Activated CD4-positive, alpha-beta T cell treated with anti-CD3 and anti-CD28 coated beads, Interleukin-2, amount 50 U/mL, for 16 hours (primary cell): Measurements from ENCODE around the gene IGFL4.

Experiments used
- DNase-seq: peaks from one replicate; pipeline ENCODE4 v3.0.0-alpha.2; 2020

IGFL4 gene

GRCh38 chr19:46040952-46041500 is at the start of gene IGFL4:
TSS of gene IGFL4 (minus strand) at chr19:46041002. CDS start at chr19:46040962, 40 bp downstream.
- no peak for DNase-seq

GRCh38 chr19:46090444-46090843 is 49.6 kb upstream of the IGFL4 start:
- no peak for DNase-seq

GRCh38 chr19:46089432-46089831 is 48.6 kb upstream of the IGFL4 start:
- no peak for DNase-seq

GRCh38 chr19:46088101-46088500 is 47.3 kb upstream of the IGFL4 start:
- no peak for DNase-seq

- DNase-seq = no peak
Measured at GRCh38 chr19:46085888-46086287, 45.1 kb upstream of the IGFL4 start.

- DNase-seq = no peak
Measured at GRCh38 chr19:46082728-46083050, 41.9 kb upstream of the IGFL4 start.

- DNase-seq = peak; percentile 24
Measured at GRCh38 chr19:46081928-46082727, 41.3 kb upstream of the IGFL4 start.

- DNase-seq = no peak
Measured at GRCh38 chr19:46080561-46080960, 39.8 kb upstream of the IGFL4 start.

GRCh38 chr19:46079576-46079975 is 38.8 kb upstream of the IGFL4 start:
- DNase-seq = no peak

GRCh38 chr19:46078573-46079332 is 38.0 kb upstream of the IGFL4 start:
- DNase-seq = peak; percentile 33

- no peak for DNase-seq
Measured at GRCh38 chr19:46077815-46078167, 37.0 kb upstream of the IGFL4 start.

GRCh38 chr19:46076951-46077814 is 36.4 kb upstream of the IGFL4 start:
- DNase-seq = peak; percentile 37

GRCh38 chr19:46076031-46076880 is 35.5 kb upstream of the IGFL4 start:
- no peak for DNase-seq

GRCh38 chr19:46073268-46073922 is 32.6 kb upstream of the IGFL4 start:
- no peak for DNase-seq

GRCh38 chr19:46069806-46070341 is 29.1 kb upstream of the IGFL4 start:
- DNase-seq = no peak

- DNase-seq = no peak
Measured at GRCh38 chr19:46068345-46069258, 27.8 kb upstream of the IGFL4 start.

- no peak for DNase-seq
Measured at GRCh38 chr19:46067691-46068090, 26.9 kb upstream of the IGFL4 start.

- DNase-seq = no peak
Measured at GRCh38 chr19:46066471-46066870, 25.7 kb upstream of the IGFL4 start.

- no peak for DNase-seq
Measured at GRCh38 chr19:46065486-46066071, 24.8 kb upstream of the IGFL4 start.

- no peak for DNase-seq
Measured at GRCh38 chr19:46063201-46063600, 22.4 kb upstream of the IGFL4 start.
